ENCODE data around the gene MUSTN1.

MUSTN1 gene

DNA sequence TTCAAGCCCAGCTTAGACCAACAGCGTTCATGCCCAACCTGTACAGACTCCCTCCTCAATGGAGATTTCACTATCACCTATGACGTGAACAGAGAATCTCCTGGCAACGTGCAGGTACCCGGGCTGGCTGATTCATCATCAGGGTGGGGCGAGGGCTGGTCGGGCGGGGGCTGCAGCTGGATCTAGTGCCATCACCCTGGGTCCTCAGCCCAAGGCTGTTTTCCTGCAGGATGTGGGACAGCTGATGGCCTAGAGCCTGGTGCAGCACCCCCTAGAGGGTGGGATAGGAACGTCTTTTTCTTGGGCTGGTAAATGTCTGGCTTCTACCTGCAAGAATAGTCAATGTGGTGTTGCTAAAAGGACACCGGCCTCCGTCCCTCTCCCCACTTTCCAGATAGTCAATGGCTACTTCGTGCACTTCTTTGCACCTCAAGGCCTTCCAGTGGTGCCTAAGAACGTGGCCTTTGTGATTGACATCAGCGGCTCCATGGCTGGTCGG is 35.8 kb downstream of the MUSTN1 start:
- no peak for DNase-seq

DNA sequence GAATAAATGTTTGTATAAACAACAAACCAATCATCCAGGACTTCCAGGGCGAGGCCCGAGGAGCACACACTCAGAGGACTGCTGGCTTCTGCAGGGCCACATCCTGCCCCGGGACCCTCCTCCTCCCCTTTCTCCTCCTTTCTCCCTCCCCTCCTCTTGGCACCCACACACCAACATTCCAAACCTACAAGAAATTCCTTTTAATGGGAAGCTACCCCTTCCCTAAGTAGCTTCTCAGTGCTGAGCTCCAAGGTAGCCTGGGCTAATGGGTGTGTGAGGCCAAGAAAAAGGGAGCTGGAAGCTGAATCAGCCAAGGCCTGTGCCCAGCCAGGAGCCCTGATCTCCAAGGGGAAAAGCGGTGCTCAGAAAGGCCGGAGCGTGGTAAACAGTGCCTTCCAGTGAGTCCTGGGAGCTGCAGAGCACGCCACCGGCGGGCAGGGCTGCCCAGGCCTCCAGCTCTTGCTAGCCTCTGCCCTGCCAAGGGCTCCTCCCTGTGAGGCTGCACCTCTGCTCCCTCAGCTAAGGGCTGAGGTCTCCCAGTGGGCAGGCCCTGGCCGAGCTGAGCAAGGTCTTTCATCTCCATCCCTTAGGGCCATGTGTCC is 36.3 kb downstream of the MUSTN1 start:
- no peak for DNase-seq

DNA sequence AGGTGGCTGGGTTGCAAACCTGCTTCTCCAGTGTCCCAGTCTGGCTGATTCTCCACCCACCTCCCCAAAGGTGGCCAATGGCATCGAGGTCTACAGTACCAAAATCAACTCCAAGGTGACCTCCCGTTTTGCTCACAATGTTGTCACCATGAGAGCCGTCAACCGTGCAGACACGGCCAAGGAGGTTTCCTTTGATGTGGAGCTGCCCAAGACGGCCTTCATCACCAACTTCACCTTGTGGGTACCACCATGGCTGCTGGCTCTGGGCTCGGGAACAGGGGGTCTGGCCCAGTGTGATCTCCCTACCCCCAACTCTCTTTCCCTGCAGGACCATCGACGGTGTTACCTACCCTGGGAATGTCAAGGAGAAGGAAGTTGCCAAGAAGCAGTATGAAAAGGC is 38.4 kb downstream of the MUSTN1 start:
- DNase-seq, result no peak

DNA sequence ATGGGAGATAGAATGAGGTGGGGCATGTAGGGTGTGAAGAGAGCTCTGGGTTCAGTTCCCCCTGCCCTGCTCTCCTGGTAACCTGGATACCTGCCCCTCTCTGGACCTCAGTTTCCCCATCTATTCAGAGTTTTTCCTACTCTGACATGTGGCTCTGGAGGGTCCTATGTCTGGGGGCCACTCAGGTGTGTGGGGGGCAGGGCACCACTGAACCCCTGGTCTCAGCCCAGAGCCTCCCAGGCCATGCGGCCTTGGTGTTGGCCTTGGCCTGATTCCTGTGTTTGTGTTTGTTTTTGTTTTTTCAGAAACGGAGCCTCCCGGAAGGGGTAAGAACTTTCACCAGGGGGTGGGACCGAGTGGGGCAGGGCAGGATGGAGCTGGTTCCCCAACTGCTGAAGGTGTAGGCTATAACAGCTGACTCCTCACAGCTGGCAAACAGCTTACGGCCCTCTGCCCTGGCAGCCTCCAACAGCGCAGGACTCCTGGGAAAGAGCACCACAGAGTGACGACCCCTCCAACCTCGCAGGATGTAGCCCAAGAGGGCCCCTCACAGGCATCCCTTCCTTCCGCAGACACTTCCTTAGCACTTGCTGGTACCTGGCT is 39.4 kb downstream of the MUSTN1 start:
- no peak for DNase-seq

DNA sequence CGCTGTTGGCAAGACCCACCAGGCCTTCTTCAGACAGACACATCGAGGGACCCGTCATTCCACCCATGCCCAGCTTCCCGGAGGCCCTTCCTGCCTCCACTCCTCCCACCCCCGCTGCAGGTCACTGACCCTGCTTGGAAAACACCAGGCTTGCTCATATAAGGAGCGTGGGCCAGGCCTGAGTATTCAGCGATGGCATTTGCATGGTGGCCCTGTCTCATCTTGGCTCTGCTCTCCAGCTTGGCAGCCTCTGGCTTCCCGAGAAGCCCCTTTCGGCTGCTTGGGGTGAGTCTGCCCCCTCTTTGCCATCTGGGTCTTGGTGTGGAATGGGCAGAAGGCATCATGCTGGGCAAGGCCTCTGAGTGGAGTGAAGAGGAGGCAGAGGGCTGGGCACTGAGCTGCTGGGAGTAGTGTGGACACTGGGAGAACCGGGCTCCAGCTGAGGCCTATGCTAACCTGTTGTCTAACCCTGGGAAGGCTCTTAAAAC is 40.2 kb downstream of the MUSTN1 start, which contains the start of gene ITIH3:
TSS of gene ITIH3 (plus strand) at position 185 of the 488 bp plus-strand sequence. CDS start at position 193, 8 bp downstream.
- DNase-seq, result no peak

DNA sequence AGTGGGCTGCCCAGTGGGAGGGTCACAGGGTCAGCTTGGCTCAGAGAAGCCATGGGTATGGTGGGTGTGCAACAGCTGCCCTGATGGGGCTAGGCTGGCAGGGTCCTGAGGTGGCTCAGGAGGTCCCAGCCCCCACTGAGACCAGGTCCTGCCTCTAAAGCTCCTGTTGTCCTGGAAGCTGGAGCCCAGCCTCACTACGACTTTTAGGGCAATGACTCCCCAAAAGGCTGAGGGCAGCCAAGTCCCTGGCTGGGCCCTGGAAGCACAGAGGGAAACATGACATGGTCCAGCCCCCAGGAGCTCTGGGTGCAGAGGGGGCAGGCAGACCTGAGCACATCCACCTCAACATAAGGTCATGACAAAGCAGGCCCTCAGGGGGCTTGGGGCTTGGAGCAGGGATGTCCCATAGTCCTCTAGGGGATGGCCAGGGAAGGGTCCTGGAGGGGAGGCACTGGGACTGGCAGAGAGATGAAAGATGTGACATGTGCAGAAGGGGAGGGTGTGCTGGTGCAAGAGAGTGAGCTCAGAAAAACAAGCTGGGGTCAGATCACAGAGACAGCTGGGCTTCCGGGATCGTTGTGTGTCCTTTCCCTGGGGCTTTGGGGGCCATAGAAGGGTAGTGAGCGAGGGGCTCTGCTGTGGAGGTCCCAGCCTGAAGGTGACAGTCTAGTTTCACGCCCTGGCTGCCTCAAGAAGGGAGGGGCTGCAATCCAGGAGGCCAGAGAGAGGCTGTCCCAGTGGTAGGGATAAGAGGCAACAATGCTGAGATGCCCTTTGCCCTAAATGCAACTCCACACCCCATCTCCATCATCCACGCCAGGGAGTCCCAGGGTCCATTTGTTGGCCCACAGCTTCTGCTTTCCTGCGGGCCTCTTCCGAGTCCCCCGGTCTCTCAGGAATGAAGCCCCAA is 40.9 kb downstream of the MUSTN1 start:
- no peak for DNase-seq

DNA sequence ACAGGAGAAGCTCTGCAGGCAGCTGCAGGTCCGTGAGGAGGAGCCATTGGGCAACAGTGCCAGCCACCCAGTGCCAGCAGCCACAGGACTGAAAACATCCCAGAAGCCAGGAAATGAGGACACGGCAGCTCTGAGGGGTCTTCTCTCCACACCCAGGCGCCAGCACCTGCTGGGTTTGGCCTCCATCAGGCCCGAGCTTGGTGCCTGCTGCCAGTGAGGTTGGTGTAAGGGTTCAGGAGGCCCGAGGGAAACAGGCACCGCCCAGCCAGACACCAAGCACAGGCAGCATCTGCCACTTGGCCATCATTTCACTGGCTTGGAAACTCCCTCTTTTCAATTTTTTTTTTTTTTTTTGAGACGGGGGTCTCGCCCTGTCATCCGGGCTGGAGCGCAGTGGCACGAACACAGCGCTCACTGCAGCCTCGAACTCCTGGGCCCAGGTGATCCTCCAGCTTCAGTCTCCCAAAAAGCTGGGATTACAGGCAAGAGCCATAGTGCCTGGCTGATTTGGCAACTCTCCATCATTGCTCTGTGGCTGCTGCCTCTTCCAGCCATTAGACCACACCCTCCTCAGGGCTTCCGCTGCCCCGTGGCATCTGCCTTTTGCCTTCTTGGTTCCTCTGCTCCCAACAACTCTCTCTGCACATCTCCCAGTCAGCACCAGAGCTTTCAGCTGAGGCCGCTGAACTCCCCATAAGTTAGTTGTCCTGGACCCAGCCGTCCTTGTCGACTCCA is 41.7 kb downstream of the MUSTN1 start:
- no peak for DNase-seq

DNA sequence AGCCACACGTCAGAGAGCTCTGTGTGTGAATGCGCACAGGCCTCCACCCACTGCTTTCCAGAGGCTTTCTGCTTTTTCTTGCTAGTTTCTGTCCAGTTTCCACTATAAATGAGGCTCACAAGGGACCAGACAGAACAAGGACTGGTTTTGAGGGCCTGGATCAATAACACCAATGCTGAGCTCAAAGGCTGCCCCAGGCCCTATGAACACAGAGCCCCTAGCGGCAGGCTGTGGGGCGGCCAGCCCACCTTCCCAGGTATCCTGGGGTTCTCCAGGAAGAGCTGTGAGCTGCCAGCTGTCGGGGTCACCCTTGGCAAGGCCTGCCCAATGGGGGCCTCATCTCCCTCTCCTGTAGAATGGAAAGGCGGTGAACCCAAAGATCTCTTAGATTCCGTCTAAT is 42.4 kb downstream of the MUSTN1 start:
- DNase-seq, result no peak

DNA sequence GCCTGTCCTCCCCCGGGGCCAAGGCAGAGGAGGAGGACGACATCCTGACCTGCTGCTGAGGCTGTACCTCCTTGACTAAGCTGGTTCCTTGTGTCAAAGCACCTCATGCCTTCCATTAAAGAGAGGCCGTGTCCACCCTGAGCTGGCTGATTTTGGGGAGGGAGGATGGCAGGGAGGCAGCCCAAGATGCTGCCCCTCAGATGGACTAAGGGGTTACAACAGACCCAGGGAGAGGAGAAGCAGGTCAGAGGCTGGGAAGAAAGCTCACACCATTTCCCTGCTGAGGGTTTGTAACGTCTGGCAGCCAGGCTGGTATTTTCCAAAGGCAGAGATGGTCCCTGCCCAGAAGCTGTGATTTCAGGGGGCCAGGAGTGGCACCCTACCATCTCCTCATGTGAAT is 42.9 kb downstream of the MUSTN1 start:
- DNase-seq, result no peak

DNA sequence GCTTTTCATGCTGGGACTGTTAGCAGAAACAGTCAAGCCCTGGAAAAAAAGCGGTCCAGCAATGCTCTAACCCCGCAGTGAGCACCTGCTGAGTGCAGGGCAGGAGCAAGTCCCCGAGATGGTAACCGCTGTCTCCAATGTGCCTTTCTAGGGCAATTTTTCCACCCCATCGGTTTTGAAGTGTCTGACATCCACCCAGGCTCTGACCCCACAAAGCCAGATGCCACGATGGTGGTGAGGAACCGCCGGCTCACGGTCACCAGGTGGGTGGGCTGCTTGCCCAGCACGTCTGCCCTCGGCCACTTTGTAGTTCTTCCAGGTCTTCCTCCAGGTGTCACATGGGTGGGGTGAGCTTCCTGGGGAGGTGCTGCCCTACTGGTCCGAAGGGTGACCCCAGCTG is 43.5 kb downstream of the MUSTN1 start:
- DNase-seq, result no peak

DNA sequence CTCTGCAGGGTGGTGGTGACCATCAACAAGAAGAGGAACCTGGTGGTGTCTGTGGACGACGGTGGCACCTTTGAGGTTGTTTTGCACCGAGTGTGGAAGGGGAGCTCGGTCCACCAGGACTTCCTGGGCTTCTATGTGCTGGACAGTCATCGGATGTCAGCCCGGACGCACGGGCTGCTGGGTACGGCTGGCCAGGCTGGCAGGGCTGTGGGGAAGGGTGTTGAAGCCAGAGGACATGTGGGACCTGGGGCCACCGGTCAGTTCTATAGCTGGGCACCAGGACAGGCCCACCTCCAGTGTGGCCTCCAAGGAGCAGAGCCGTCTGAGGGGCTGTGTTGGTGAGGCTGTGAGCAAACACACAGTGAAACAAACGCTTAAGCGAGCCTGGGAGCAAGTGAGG is 44.1 kb downstream of the MUSTN1 start:
- no peak for DNase-seq

DNA sequence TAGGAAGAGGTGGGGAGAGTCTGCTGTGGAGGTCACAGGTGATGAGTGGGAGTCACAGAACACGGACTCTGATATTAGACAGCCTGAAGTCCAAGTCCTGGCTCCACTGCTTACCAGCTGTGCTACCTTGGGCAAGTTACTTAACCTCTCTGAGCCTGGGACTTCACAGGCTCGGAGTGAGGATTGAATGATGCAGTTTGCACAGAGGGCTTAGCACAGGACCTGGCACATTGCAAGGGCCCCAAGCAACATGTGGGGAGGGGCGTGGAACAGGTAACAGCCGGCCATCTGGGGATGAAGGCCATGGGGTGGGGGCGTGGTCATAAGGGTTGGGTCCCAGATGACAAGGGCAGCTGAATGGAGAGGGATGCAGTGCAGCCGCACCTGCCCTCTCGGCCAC is 44.5 kb downstream of the MUSTN1 start:
- DNase-seq, result no peak

DNA sequence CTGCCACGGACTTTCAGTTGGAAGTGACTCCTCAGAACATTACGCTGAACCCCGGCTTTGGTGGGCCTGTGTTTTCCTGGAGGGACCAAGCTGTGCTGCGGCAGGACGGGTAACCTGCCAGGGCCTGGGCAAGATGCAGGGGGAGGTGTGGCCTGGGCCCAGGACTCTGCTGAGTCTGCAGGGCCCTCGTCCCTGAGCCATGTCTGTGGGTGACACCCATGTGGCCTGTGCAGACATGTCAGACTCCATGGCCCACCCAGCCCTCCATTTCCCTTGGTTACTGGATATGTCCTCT is 45.1 kb downstream of the MUSTN1 start:
- no peak for DNase-seq

DNA sequence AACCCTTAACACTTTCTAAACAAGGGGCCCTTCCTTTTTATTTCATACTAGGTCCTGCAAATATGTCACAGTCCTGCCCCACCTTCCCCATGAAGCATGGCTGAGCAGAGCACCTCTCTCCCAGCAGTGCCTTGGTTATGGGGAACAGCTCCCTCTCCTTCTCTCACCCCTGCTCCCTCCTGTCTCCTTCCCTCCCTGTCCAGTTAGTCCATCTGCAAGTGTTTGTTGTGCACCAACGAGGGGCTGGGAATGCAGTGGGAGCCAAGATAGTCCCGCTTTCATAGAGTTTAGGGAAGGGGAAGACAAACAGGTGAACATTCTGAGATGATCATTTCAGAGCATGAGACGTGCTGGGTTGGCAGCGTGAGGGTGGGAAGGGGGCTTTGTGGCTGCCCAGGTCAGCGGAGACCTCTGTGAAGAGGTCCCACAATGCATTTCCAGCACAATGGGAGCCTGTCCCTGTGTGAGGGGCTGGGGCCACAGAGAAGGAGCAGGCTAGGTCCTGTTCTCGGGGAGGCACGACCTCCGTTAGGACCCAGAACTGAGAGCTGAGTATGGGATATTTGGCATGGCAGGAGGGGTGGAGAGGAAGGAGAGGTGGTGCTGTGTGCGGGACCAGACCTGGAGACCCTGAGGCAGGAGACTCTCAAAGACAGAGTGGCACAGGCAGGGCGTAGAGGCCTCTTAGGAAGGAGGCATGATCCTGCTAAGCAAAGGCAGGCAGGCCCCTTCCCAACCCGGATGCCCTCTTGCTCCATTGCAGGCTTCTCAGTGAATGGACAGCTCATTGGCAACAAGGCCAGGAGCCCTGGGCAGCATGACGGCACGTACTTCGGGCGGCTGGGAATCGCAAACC is 45.7 kb downstream of the MUSTN1 start:
- no peak for DNase-seq

DNA sequence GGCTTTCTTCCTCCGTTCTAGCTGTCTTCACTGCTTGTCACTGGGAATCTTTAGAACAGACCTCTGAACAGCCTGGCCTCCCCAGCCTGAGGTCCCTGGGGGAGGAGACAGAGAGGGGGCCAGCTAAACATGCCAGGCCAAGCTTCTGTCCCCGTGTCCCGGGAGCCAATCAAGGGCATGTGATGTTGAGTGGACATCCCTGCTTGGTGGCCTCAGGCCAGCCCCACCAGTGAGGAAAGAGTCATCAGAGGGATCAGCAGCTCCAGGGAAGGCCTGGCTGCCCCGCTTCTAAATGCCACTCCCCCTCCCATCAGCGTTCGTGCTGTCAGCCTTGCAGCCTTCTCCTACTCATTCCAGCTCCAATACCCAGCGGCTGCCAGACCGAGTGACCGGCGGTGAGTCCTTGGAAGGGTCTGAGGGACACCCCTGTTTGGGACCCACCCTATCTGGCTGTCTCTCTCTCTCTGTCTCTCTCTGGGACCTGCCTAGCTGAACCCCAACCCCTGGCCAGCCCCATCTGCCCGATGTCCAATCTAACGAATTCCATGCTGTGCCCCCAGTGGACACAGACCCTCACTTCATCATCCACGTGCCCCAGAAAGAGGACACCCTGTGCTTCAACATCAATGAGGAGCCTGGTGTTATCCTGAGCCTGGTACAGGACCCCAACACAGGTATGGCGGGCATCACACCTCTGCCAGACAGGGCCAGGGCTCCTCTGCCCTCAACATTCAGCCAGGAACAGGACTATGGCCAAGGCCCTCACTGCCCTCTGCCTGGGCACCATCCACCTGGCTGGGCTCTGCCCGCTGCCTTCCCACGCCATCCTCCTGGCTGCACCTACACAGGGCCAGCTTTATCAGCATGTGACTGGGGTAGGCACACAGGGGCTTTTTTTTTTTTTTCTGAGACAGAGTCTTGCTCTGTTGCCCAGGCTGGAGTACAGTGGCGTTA is 46.9 kb downstream of the MUSTN1 start:
- DNase-seq, result no peak

DNA sequence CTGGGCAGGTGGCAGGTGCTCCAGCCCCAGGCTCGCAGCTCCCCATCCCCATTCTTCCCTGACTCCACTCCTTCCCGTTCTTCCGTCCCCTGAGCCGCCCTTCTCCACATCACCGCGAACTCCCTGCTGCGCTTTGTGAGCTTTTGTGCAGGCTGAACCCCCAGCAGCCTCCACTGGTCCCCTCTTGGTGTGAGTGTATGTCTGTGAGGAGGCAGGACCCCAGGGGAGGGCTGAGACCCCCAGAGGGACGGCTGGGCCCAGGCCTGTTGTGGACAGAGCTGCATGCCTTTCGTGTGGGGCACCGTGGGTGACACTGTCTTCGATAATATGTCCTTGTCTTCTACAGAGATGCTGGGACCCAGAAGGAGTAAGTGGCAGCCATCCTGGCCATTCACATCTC is 47.6 kb downstream of the MUSTN1 start:
- no peak for DNase-seq

DNA sequence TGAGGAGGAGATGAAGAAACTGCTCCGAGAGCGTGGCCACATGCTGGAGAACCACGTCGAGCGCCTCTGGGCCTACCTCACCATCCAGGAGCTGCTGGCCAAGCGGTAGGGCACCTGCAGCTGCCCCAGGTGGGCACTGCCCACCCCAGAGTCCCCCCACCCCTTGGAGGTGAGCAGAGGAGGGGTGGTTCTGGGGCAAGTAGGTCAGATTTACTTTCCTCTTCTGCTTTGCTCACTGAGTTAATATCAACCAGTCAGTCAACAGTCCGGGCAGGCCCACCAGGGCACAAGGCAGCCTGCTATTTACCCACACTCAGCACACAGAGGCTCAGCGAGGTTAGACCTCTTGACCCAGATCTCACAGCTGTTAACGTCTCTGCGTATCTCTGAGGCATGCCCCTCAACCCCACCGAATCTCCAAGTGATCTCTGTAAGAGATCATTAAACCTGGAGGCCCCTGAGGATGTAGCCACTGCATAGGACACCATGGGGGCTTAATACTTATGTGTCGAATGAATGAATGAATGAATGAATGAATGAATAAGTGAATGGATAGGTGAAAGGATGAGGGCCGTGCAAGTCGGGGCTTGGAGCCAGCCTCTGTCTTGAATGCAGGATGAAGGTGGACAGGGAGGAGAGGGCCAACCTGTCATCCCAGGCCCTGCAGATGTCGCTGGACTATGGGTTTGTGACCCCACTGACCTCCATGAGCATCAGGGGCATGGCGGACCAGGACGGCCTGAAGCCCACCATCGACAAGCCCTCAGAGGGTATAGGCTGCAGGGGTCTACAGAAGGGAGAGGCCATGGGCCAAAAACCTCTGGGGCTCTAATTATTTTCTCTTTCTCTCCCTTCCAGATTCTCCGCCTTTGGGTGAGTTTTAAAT is 48.2 kb downstream of the MUSTN1 start:
- no peak for DNase-seq

DNA sequence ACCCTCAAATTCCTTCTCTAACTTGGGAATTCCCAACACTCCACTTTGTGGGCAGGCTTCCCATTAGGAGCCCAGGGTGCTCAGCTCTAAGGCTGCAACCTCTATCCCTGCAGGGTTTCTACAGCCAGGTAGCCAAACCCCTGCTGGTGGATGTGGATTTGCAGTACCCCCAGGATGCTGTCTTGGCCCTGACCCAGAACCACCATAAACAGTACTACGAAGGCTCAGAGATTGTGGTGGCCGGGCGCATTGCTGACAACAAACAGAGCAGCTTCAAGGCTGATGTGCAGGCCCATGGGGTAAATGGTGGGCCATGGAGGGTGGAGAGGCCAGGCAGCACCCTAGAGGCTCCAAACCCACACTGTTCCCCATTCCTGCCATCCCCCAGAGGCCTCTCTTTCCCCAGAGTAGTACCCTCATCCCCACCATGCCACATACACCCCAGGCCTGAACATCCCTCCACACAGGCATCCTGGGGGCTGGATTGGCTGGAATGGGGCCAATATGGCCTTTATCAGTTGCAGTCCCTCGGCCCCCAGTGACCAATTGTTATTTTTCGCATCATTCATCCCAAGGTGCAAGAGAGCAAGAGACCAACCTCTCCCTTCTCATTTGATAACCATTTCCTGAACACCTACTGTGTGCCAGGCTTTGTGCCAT is 49.8 kb downstream of the MUSTN1 start:
- no peak for DNase-seq

DNA sequence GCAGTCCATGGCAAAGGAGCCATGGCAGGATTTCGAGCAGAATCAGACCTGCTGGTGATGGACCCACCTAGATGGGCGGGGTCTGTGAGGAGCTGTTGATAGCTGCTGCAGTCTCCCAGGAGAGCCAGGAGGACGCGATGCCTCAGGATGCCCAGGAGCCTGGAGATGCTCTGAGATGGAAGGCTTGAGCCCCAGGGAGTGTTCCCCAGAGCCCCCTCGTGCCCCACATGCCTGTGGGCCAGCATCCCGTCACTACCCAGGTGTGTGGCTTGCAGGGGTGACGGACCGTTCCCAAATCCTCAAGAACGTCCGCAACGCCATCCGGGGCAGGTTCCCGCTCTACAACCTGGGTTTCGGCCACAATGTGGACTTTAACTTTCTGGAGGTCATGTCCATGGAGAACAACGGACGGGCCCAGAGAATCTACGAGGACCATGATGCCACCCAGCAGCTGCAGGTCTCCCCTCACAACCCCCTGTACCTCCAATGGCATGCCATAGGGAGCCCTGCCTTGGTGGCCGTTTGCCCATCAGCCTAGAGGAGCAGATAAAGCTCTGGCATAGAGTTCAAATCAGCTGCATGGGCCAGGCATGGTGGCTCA is 50.7 kb downstream of the MUSTN1 start:
- no peak for DNase-seq
